Suprapubic skin (tissue), 4 donors: ENCODE results near the gene HTR3A.

ENCODE experiments used
- CTCF ChIP-seq, 2 donors: fragments of 200-600 bp in 1 of 2; fragments of 450-650 bp in 1 of 2; sonication (generic) in 1 of 2; IDR thresholded peaks; one replicate each; pipeline ENCODE4 v1.5.1; 2016 to 2019; ENCODE audit warnings: antibody characterized with exemption in 2 of 2, mild to moderate bottlenecking in 1 of 2, moderate library complexity in 1 of 2
- EP300 ChIP-seq: sonication (generic); formaldehyde crosslinking; IDR thresholded peaks from one replicate; pipeline ENCODE4 v1.6.1; 2017; ENCODE audit warnings: antibody characterized with exemption
- POLR2A ChIP-seq, 2 donors: fragments of 450-650 bp; IDR thresholded peaks; one replicate each; pipeline ENCODE4 v1.6.1; 2017; ENCODE audit warnings: antibody characterized with exemption in 2 of 2, mild to moderate bottlenecking in 2 of 2, moderate library complexity in 2 of 2
- POLR2AphosphoS5 ChIP-seq, 3 donors: sonication (generic); formaldehyde crosslinking; IDR thresholded peaks; one replicate each; pipeline ENCODE4 v1.6.1; 2017; ENCODE audit warnings: antibody characterized with exemption in 3 of 3

GRCh38 chr11:114019574-114019973 lies 44.7 kb downstream of the HTR3A start:
- TF ChIP-seq CTCF (IDR thresholded peaks at IDR 0.05) (no peak), POLR2A (IDR thresholded peaks at IDR 0.05) (no peak), EP300 (no peak), POLR2AphosphoS5 (IDR thresholded peaks at IDR 0.05) (no peak)
